ENCODE measurements around the gene SNX6.
"Not testable (repeated sequence)": the region's sequence is repeated elsewhere in the genome, so short reads cannot be mapped to it uniquely, and the experiment has no call there.

The SNX6 gene

GRCh38 chr14:34527591-34527990 is 102.4 kb downstream of the SNX6 start:
- no peak for DNase-seq (ENCODE audit: extremely low read depth in 1 of 2, low read depth in 1 of 2)

GRCh38 chr14:34524216-34524615 is 105.7 kb downstream of the SNX6 start:
- not testable (repeated sequence) for DNase-seq (ENCODE audit: extremely low read depth in 1 of 2, low read depth in 1 of 2)

- no peak for DNase-seq (ENCODE audit: extremely low read depth in 1 of 2, low read depth in 1 of 2)
Observed at GRCh38 chr14:34522496-34522895, 107.5 kb downstream of the SNX6 start.

- not testable (repeated sequence) for DNase-seq (ENCODE audit: extremely low read depth in 1 of 2, low read depth in 1 of 2)
Observed at GRCh38 chr14:34521071-34521470, 108.9 kb downstream of the SNX6 start.

GRCh38 chr14:34520304-34520970 is 109.5 kb downstream of the SNX6 start:
- not testable (repeated sequence) for DNase-seq (ENCODE audit: extremely low read depth in 1 of 2, low read depth in 1 of 2)
